HG03354 (cell line): Measurements from ENCODE around the gene LYZL6.

Experiments
- ATAC-seq: cut with Tn5 transposase; IDR thresholded peaks from one replicate; pipeline ENCODE4 v1.9.1; 2021; ENCODE audit warnings: mild to moderate bottlenecking; ENCODE audit not compliant: unreplicated experiment, poor library complexity, severe bottlenecking

LYZL6 gene

DNA sequence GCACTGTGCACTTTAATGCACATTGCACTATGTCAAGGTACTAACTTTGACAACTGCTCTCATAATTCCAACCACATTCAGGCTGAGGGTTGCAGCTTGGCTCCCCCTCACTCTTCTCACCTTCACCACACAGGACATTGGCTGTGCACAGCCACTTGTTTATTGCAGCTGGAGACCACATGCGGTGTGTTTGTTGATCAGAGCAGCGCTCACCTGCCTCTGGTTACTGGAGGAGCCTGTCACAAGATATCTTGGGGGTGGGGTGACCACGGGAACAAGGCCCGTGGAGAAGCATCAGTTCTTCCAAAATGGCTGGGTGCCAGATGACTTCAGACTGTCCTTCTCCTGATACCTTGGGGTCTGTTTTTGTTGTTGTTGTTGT lies 52.7 kb downstream of the LYZL6 start:
- ATAC-seq, result no peak

DNA sequence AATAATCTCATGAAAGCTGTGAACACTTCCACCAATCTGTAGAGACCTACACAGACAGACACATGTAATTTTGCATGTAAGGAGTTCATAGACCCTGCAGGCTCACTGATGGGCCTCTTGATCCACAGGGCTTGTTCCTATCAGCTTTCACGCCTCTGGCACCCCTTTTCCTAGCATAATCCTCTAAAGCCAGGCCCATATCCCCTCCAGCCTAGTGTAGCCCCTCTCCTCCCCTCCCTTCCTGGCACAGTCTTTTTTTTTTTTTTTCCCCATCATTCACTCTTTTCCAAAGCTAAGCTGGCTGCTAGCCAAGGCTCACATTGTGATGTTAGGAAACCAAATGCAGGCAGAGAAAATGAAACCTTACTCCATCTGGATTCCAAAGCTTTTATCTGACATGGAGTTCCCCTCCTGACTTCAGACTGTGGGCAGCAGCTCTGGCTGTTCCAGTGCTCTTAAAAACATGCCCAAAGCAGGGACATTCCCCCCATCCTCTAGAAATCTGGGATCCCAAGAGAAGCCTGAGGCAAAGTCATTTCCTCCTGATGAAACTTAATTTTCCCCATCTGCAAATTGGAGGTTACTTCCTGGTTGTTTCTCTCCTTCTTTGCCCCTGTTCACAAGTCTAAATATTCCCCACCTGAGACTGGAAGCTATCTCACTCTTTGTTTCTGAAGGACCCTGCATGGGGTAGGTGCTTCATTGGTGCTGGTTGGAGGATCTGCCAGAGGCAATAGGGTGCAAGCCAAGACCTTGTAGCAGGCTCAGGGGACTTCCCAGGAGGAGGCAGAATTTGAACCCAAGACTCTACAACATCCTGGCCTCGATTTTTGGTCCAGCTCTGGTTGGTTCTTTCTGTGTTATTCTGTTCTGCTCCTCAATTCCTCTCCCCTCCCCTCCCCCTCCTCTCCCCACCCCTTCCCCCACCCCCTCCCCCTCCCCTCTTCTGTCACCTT lies 53.4 kb downstream of the LYZL6 start:
- no peak for ATAC-seq

DNA sequence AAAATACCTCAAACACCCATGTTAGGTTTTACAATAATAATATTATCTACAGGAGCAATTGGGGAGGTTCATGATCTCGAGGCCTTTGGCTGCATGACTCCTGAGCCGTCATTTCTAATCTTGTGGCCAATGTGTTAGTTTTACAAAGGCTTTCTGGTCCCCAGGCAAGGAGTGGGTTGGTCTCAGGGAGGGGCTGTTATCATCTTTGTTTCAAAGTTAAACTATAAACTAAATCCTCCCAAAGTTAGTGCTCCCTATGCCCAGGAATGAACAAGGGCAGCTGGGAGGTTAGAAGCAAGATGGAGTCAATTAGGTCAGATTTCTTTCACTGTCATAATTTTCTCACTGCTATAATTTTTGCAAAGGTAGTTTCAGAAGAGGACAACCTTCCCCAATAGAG lies 54.3 kb downstream of the LYZL6 start:
- no peak for ATAC-seq
